GM21447 (cell line): Measurements from ENCODE around the gene CCNY.
"Not testable (repeated sequence)": the region's sequence is repeated elsewhere in the genome, so short reads cannot be mapped to it uniquely, and the experiment has no call there.

ENCODE experiments used
- ATAC-seq: cut with Tn5 transposase; IDR thresholded peaks from one replicate; pipeline ENCODE4 v1.9.1; 2021; ENCODE audit not compliant: unreplicated experiment

The CCNY gene

DNA sequence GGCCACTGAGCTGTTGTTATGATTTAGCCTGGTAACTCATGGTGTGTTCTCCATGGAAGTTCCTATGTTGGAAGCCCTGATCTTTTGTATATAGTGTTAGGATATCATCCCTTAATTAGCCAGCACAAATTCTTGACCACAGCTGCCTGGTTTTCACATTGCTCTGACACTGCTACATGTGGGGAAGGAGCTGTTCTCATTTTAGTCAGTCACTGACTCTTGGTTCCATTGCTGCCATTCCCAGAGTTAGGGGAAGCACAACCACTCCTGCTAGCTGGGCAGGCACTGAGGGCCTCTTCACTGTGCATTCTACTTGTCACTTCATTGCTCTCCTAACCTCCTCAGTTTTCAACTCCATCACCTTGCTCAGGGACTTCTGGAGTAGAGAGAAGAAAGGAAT lies 170.4 kb downstream of the CCNY start:
- ATAC-seq: no peak

GRCh38 chr10:35507519-35508109 lies 171.3 kb downstream of the CCNY start:
- ATAC-seq: no peak

DNA sequence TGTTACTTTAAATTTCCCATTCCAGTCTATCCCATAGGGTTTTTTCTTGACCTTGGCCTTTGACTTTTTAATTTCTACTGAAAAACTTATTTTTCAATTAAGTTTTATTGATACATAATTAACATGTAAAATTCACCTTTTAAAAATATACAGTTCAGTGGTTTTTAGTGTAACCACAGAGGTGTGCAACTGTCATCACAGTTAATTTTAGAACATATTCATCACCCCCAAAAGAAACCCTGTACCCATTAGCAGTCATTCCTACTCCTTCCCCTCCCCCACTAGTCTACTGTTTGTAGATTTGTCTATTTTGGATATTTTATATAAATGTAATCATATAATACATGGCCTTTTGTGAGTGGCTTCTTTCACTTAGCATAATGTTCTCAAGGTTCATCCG lies 172.3 kb downstream of the CCNY start:
- no peak for ATAC-seq

GRCh38 chr10:35510891-35511290 lies 174.6 kb downstream of the CCNY start:
- no peak for ATAC-seq

DNA sequence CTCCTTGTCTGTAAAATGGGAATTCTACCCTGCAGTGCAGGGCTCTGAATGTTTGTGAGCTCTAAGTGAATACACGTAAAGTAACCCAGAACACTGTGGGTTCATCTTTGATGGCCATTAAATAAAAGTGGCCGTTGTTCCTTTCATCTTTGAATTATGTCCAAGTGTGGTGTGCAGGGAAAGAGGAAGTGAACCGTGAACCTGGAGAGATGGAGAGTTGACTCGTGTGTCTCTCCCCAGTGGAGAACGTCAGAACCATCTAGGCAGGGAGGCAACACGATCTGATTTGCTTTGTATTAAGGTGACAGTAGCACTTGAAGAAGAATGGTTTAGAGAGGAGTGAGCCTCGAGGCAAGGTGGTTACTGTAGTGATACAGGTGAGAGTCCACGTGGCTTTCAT lies 175.3 kb downstream of the CCNY start:
- ATAC-seq: no peak

DNA sequence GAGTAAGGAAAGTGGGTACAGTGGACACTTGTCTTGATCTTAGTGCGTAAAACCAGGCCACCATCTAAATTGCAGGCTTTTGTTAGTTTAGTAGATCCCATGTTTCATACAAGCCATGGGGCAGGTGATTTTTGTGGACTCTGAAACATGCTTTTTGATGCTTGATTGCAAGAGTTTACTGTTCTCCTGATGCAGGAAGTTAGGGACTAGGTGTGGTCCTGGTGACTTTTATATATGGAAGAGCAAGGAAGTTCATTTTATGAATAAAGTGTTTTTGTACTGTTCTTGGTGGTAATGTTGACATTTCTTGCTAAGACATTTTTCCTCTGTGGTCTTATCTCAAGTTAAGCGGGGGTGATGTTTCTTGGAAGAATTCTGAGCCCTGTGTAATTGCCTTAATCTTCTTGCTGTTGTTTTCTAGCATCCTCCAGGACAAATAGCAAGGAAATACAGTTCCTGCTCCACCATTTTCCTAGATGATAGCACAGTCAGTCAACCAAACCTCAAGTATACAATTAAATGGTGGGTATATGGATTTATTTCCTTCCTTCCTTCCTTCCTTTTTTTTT lies 179.9 kb downstream of the CCNY start:
- ATAC-seq: no peak

GRCh38 chr10:35517431-35518181 lies 181.3 kb downstream of the CCNY start:
- ATAC-seq: no peak

GRCh38 chr10:35518187-35518586 lies 181.9 kb downstream of the CCNY start:
- ATAC-seq: not testable (repeated sequence)

DNA sequence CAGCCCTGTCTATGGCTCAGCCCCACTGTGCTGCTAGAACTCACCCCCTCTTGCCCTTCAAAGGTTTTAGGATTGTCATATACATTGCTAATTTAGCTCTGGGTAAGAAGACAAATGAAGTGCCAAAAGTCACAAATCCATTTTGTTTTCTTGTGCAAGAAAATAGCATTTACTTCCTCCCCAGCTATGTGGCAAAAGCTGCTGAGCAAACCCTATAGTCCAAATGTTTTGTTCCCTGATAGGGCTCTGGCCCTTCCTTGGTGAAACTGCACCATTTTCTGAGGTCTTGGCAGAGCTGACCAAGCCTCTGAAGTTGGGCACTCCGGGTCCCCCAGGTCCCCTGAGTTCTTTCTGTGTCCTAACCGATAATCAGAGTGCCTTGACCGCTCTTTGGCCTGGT lies 184.7 kb downstream of the CCNY start:
- ATAC-seq: no peak

DNA sequence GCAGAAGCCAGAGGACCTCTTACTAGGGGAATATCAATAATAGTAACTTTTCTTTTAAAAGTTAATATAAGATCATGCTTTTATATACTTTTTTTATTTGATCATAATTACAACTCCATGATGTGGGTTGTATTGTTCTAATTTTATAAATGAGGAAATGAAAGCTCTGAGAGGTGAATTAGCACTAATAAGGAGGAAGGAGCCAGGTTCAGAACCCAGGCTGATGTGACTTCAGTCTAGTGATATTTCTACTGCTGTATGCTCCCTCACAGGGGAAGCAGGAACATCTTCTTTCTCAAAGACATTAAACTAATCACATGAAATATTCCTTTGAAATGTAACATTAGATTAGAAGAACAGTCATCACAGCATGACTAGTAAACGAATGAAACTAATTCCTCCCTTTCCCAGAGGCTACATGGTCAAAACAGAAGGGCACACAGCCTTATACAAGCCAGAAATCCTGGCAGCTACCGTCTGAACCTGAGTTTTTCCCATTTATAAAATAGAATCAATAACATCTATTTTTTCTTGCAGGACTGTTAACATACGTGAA lies 187.4 kb downstream of the CCNY start:
- ATAC-seq: no peak

GRCh38 chr10:35526746-35527145 lies 190.4 kb downstream of the CCNY start:
- no peak for ATAC-seq

DNA sequence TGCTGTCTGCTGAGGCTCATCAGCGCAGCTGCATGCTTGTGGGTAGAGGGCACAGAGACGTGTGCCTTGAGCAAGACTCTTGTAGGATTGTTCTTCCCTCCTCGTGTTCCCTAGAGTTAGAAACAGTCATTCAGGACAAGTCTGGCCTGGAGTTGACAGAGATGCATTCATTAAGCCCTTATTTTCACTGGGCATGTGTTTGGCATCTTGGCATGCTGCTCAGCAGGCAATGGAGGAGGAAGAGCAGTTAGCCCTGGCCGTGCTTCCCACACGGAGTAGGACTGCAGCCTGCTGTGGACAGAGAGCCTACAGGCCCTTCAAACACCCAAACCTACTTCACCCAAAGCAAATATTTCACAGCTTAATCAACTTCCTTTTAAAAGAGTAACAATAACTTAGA lies 195.8 kb downstream of the CCNY start:
- ATAC-seq: no peak

GRCh38 chr10:35533565-35533964 lies 197.3 kb downstream of the CCNY start:
- no peak for ATAC-seq

GRCh38 chr10:35535136-35535535 lies 198.8 kb downstream of the CCNY start:
- ATAC-seq: no peak

DNA sequence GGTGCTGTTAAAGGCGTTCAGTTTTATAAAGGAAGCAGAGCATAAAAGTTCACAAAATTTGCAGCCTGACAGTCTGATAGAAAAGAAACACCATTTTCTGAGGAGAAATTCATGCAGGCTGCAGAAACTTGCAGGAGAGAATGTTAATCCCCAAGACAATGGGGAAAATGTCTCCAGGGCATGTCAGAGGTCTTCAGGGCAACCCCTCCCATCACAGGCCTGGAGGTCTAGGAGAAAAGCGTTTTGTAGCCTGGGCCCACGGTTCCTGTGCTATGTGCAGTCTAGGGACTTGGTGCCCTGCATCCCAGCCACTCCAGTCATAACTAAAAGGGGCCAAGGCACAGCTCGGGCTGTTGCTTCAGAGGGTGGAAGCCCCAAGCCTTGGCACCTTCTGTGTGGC lies 200.5 kb downstream of the CCNY start:
- ATAC-seq: no peak

DNA sequence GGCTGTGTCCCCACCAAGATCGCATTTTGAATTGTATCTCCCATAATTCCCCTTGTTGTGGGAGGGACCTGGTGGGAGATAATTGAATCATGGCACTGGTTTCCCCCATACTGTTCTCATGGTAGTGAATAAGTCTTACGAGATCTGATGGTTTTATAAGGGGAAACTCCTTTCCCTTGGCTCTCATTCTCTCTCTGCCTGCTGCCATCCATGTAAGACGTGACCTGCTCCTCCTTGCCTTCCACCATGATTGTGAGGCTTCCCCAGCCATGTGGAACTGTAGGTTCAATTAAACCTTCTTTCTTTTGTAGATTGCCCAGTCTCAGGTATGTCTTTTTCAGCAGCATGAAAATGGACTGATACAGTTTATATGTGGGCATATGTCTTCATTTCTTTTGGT lies 201.6 kb downstream of the CCNY start:
- not testable (repeated sequence) for ATAC-seq

DNA sequence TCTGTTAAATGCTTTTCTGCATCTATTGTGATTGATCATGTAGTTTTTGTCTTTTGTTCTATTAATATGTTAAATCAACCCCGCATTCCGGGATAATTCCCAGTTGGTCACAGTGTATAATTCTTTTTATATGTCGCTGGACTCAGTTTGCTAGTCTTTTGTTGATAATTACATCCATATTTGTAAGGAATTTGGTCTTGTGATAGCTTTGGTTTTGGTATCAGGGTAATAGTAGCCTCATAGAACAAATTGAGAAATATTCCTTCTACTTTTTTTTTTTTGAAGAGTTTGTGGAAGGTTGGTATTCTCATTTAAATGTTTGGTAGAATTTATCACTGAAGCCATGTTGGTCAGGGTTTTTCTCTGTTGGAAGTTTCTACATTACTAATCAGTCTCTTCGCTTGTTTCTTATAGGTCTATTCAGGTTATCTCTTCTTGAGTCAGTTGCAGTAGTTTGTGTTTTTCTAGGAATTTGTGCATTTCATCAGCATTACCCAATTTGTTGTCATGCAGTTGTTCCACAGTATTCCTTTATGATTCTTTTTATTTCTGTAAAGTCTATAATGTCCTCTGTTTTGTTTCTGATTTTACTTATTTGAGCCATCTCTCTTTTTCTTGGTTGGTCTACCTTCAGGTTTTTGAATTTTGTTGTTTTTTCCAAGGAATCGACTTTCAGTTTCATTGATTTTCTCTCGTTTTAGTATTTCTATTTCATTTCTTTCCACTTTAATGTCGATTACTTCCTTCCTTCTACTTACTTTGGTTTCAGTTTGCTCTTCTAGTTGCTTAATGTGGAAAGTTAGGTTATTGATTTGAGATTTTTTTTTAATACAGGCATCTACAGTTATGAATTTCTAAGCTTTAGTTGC lies 204.2 kb downstream of the CCNY start:
- no peak for ATAC-seq

GRCh38 chr10:35541720-35542119 lies 205.4 kb downstream of the CCNY start:
- no peak for ATAC-seq

DNA sequence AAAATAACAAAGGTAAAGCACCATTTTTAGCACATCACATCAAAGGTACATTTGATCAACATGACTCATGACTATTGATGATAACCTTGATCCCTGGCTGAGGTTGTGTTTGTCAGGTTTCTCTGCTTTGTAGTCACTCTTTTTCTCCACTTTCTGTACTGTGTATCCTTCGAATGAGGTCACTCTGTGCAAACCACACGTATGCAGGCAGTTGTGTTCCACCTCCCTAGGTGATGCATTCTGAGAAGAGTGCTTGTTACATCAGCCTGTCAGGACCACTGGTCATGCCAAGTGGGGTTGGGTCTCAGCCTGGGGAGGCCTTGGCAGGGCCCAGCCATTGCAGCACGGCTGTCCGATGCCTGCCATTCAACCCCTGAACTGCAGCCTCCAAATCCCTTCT lies 206.0 kb downstream of the CCNY start:
- ATAC-seq: no peak

GRCh38 chr10:35545079-35545657 lies 208.9 kb downstream of the CCNY start:
- no peak for ATAC-seq
